PFSK-1 (cell line): Measurements from ENCODE around the gene ZXDC.

ENCODE experiments used
- FOXP2 ChIP-seq: optimal IDR thresholded peaks from 2 replicates; pipeline ENCODE3; 2011; ENCODE audit warnings: borderline replicate concordance, control low read depth, inconsistent platforms; ENCODE audit not compliant: insufficient read depth; ENCODE audit errors: extremely low read length, extremely low read depth
- POLR2AphosphoS5 ChIP-seq: IDR thresholded peaks from 2 replicates; pipeline ENCODE4 v1.6.1; 2012; ENCODE audit warnings: low read depth, mild to moderate bottlenecking, control low read depth, low read length, moderate library complexity
- SIN3A ChIP-seq: IDR thresholded peaks from 2 replicates; pipeline ENCODE4 v1.6.1; 2012; ENCODE audit warnings: mild to moderate bottlenecking, low read length, moderate library complexity, borderline replicate concordance; ENCODE audit not compliant: insufficient read depth
- TAF1 ChIP-seq: IDR thresholded peaks from 2 replicates; pipeline ENCODE4 v1.6.1; 2012; ENCODE audit warnings: low read length, control low read depth, borderline replicate concordance; ENCODE audit not compliant: insufficient read depth

DNA sequence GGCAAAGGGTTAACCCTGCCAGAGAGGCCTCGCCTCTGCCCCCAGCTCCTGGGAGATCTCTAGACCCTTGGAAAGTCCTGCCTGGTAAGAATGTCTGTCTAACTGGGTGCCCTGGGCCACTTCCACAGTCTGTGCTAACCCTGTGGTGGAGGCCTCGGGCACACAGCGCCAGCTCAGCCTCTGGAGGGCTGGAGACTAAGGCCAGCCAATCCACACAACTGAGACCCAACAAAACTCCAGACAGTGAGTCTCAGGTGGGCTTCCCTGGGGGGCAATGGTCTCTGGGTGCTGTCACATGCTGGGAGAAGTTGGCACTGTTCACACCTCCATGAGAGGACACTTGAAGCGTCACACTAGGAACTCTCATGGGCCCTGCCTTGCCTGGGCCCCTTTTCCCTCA lies 19.5 kb downstream of the ZXDC start:
- TF ChIP-seq POLR2AphosphoS5 (no peak), TAF1 (no peak), FOXP2 (no peak), SIN3A (no peak)
